HepG2 (cell line): ENCODE data around the gene GRAMD1A. TPM values are rescaled to one million over a fixed set of nuclear protein-coding genes. Genes with fewer than 3 reads are reported as not detected.
"Not testable (repeated sequence)": the region's sequence is repeated elsewhere in the genome, so short reads cannot be mapped to it uniquely, and the experiment has no call there.

ENCODE experiments used
- ATAC-seq: fragments of 200-7000 bp; cut with Tn5 transposase; 3 replicates; pipeline ENCODE4 v1.9.1; 2020; ENCODE audit warnings: mild to moderate bottlenecking, moderate library complexity
- BruUV-seq: library from RNA; stranded (reverse); fragments of 400-500 nt; replicated peaks from 2 replicates; lab custom pipeline; 2021; lab: Mats Ljungman, UMichigan
- CTCF ChIA-PET: fragments of 300-600 bp; formaldehyde crosslinking; extraction: SDS; loops from one replicate; lab custom pipeline; 2021; ENCODE audit warnings: low total read pairs, inconsistent platforms, low intra/inter-chr PET ratio; lab: Yijun Ruan, JAX
- POLR2A ChIA-PET: fragments of 350-600 bp; sonication (Branson Sonifier 250); formaldehyde crosslinking; loops from one replicate; lab custom pipeline; 2020; ENCODE audit warnings: antibody characterized with exemption, inconsistent platforms; lab: Yijun Ruan, JAX
- DNase-seq: peaks from one replicate; pipeline ENCODE4 v3.0.0-alpha.2; 2015; ENCODE audit warnings: low spot score
- FAIRE-seq: peaks from 3 replicates; lab custom pipeline; 2011; peaks lifted over from hg19 to GRCh38; lab: Jason Lieb, UNC
- H2AFZ ChIP-seq: one replicate; pipeline ENCODE4 v1.6.1; 2011; ENCODE audit warnings: low read length, inconsistent platforms
- H3K27ac ChIP-seq: fragments of 300-600 bp; 3 replicates; pipeline ENCODE4 v1.8.0; 2011; ENCODE audit warnings: mixed run types, mild to moderate bottlenecking, mixed read lengths, low read length, inconsistent platforms; ENCODE audit not compliant: insufficient read depth; ENCODE audit errors: extremely low read length
- H3K27me3 ChIP-seq, 2 experiments: fragments of 200-600 bp in 1 of 2; 2 replicates in 1 of 2; 3 replicates in 1 of 2; pipeline versions ENCODE4 v1.6.0 to v1.8.0; 2011; ENCODE audit warnings: low read length in 2 of 2, mild to moderate bottlenecking in 2 of 2, moderate library complexity in 2 of 2, inconsistent platforms in 1 of 2; ENCODE audit not compliant: insufficient read depth in 2 of 2, control insufficient read depth in 1 of 2
- H3K36me3 ChIP-seq, 2 experiments: fragments of 200-600 bp in 1 of 2; replicated peaks in 1 of 2; 2 replicates in 1 of 2; 3 replicates in 1 of 2; pipeline versions ENCODE4 v1.5.1 to v1.8.0; 2011; ENCODE audit warnings: low read length in 2 of 2, inconsistent platforms in 1 of 2; ENCODE audit not compliant: insufficient read depth in 2 of 2, control insufficient read depth in 1 of 2
- H3K4me1 ChIP-seq: 2 replicates; pipeline ENCODE4 v1.5.1; 2012; ENCODE audit warnings: low read length, inconsistent platforms; ENCODE audit not compliant: insufficient read depth
- H3K4me2 ChIP-seq: 2 replicates; pipeline ENCODE4 v1.6.0; 2011; ENCODE audit warnings: low read depth, low read length, inconsistent platforms
- H3K4me3 ChIP-seq, 3 experiments: fragments of 200-600 bp in 1 of 3; sonication (generic), shearing (Covaris generic) in 1 of 3; replicated peaks in 1 of 3; 2 replicates each; pipeline ENCODE4 v1.5.1; 2011 to 2016; ENCODE audit warnings: low read length in 3 of 3, inconsistent platforms in 2 of 3, low read depth in 2 of 3, mild to moderate bottlenecking in 2 of 3, control low read depth in 1 of 3, mixed read lengths in 1 of 3; ENCODE audit not compliant: insufficient read depth in 1 of 3
- H3K79me2 ChIP-seq: one replicate; pipeline ENCODE4 v1.6.1; 2011; ENCODE audit warnings: low read length, inconsistent platforms; ENCODE audit not compliant: insufficient read depth
- H3K9ac ChIP-seq: 2 replicates; pipeline ENCODE4 v1.6.0; 2011; ENCODE audit warnings: mild to moderate bottlenecking, low read depth, low read length, inconsistent platforms; ENCODE audit not compliant: insufficient read depth
- H3K9me3 ChIP-seq: 2 replicates; pipeline ENCODE4 v1.5.1; 2012; ENCODE audit warnings: mild to moderate bottlenecking, low read length
- H4K20me1 ChIP-seq: 2 replicates; pipeline ENCODE4 v1.6.0; 2011; ENCODE audit warnings: inconsistent platforms, mild to moderate bottlenecking, low read length, moderate library complexity; ENCODE audit not compliant: insufficient read depth
- CBX5 ChIP-seq: sonication (generic); formaldehyde crosslinking; IDR thresholded peaks from 2 replicates; pipeline ENCODE4 v1.4.0; 2020; ENCODE audit warnings: missing genetic modification reagents, borderline replicate concordance
- ERF ChIP-seq: IDR thresholded peaks from 2 replicates; pipeline ENCODE4 v1.6.1; 2018; ENCODE audit warnings: missing biosample characterization, missing genetic modification reagents
- HDAC2 ChIP-seq: sonication (generic); formaldehyde crosslinking; IDR thresholded peaks from 2 replicates; pipeline ENCODE4 v1.4.0; 2020; ENCODE audit warnings: missing genetic modification reagents
- HNF1A ChIP-seq, 2 experiments: sonication (generic) in 1 of 2; formaldehyde crosslinking in 1 of 2; IDR thresholded peaks; 2 replicates each; pipeline versions ENCODE4 v1.4.0 to v1.6.1; 2016 to 2020; ENCODE audit warnings: borderline replicate concordance in 1 of 2, low read depth in 1 of 2, mild to moderate bottlenecking in 1 of 2, missing genetic modification reagents in 1 of 2
- MED1 ChIP-seq: sonication (generic); formaldehyde crosslinking; IDR thresholded peaks from 2 replicates; pipeline ENCODE4 v1.4.0; 2020; ENCODE audit warnings: missing genetic modification reagents
- NR2F1 ChIP-seq, 2 experiments: fragments of 450-650 bp in 1 of 2; formaldehyde crosslinking in 1 of 2; IDR thresholded peaks; 2 replicates each; pipeline versions ENCODE4 v1.5.0 to v1.6.1; 2016 to 2020; ENCODE audit warnings: mild to moderate bottlenecking in 1 of 2, missing compliant biosample characterization in 1 of 2, missing genetic modification reagents in 1 of 2, moderate library complexity in 1 of 2
- NR2F6 ChIP-seq, 2 experiments: IDR thresholded peaks; 2 replicates each; pipeline ENCODE4 v1.6.1; 2016; ENCODE audit warnings: antibody characterized with exemption in 1 of 2, mild to moderate bottlenecking in 1 of 2
- RARA ChIP-seq: IDR thresholded peaks from 2 replicates; pipeline ENCODE4 v1.6.1; 2016; ENCODE audit warnings: missing genetic modification reagents, missing compliant biosample characterization
- SAP130 ChIP-seq: IDR thresholded peaks from 2 replicates; pipeline ENCODE4 v1.6.1; 2016; ENCODE audit warnings: low read depth
- SETDB1 ChIP-seq: sonication (generic); formaldehyde crosslinking; IDR thresholded peaks from 2 replicates; pipeline ENCODE4 v1.5.1; 2020; ENCODE audit warnings: missing genetic modification reagents, mild to moderate bottlenecking, borderline replicate concordance
- TEAD3 ChIP-seq: optimal IDR thresholded peaks from 2 replicates; pipeline ENCODE3; 2016; ENCODE audit warnings: borderline replicate concordance
- YY1 ChIP-seq: IDR thresholded peaks from 2 replicates; pipeline ENCODE4 v1.6.1; 2011; ENCODE audit warnings: low read length, low read depth, moderate library complexity, mild to moderate bottlenecking; ENCODE audit not compliant: insufficient read depth, insufficient replicate concordance
- ZGPAT ChIP-seq: IDR thresholded peaks from 2 replicates; pipeline ENCODE4 v1.6.1; 2016; ENCODE audit warnings: mild to moderate bottlenecking
- ZMYM2 ChIP-seq: sonication (generic); formaldehyde crosslinking; IDR thresholded peaks from 2 replicates; pipeline ENCODE4 v1.8.0; 2022; ENCODE audit warnings: mild to moderate bottlenecking, missing genetic modification reagents
- ZNF280D ChIP-seq: sonication (generic); formaldehyde crosslinking; IDR thresholded peaks from 2 replicates; pipeline ENCODE4 v1.5.1; 2020; ENCODE audit warnings: mild to moderate bottlenecking, missing genetic modification reagents
- WGBS: methylation state at CpG from one replicate; pipeline ENCODE4 v1.1.6; 2017; ENCODE audit warnings: low lambda C conversion rate; 5-methylcytosine and 5-hydroxymethylcytosine counted together
- in situ Hi-C: cut with HindIII; loops from 2 replicates; pipeline ENCODE4 v1.10.0; 2017; ENCODE audit warnings: low pct_unique_long_range_greater_than_20kb; ENCODE audit not compliant: extremely low pct_ligation_motif_present
- intact Hi-C: fragments of 100-400 bp; cut with micrococcal nuclease; formaldehyde crosslinking; loops from one replicate; pipeline ENCODE4 v1.10.0; 2022; ENCODE audit not compliant: unreplicated experiment
- polyA plus RNA-seq, 8 experiments: library from polyadenylated mRNA; depleted of rRNA in 3 of 8; stranded (reverse) in 7 of 8; unstranded in 1 of 8; fragments of >200 nt; fragmentation: Illumina TruSeq in 4 of 8; extraction: Trizol in 4 of 8; gene quantifications; 2 replicates each; pipeline versions ENCODE4 v1.2.1 to v1.2.3, GENCODE V29; 2011 to 2016; ENCODE audit warnings: low read depth in 4 of 8, missing spikeins in 1 of 8, mixed read lengths in 1 of 8; ENCODE audit not compliant: insufficient read depth in 1 of 8
- total RNA-seq, 5 experiments: library from RNA; depleted of rRNA; stranded (reverse); fragments of >200 nt; fragmentation: Illumina TruSeq; extraction: Trizol; gene quantifications; 2 replicates each; pipeline ENCODE4 v1.2.3, GENCODE V29; 2016; ENCODE audit warnings: low read depth in 1 of 5

Gene GRAMD1A
- total and polyA plus RNA-seq, 2 of the 13 experiments (the other 11 are each of a cell fraction or from before 2014, with no cell fraction given), result 14.7 to 181 TPM

GRCh38 chr19:34965505-34965904, 34.6 kb upstream of the GRAMD1A start:
- H3K27ac ChIP-seq; intact Hi-C loops; FAIRE-seq; POLR2A ChIA-PET; H2AFZ ChIP-seq; CTCF ChIA-PET; BruUV-seq; H3K4me2 ChIP-seq; ATAC-seq; H3K36me3 ChIP-seq; in situ Hi-C loops; H3K9ac ChIP-seq; H3K4me3 ChIP-seq; TF ChIP-seq HNF1A (CRISPR knock-in tag; IDR thresholded peaks at IDR 0.05; ENCODE audit: borderline replicate concordance): not testable (repeated sequence)
- Histone ChIP-seq H4K20me1 (peaks cover 16% of the 10 kb centered on the region; the same call in 1 of the 2 replicates), H3K9me3 (peaks cover 16% of the 10 kb centered on the region; the same call in 1 of the 2 replicates), H3K4me1 (peaks cover 55% of the 10 kb centered on the region), H3K27me3 (peaks cover 1 to 24% of the 10 kb centered on the region in 2 experiments; a peak in 2 of 5 replicates), H3K79me2 (peaks cover 30% of the 10 kb centered on the region)
- DNase-seq, result peak; percentile 37
- 0% methylated on average over 3 of the region's 5 CpGs for WGBS
- TF ChIP-seq TEAD3 (CRISPR knock-in tag) (peak; percentile 25), SETDB1 (CRISPR knock-in tag) (peak; percentile 78; the same call in 1 of the 2 replicates), SAP130 (CRISPR knock-in tag) (peak; percentile 51), RARA (CRISPR knock-in tag) (peak; percentile 43), MED1 (peak; percentile 35; the same call in 1 of the 2 replicates), CBX5 (CRISPR knock-in tag) (0 out of 2 replicates have a peak, but pooled peaks have one; percentile 26), ZMYM2 (0 out of 2 replicates have a peak, but pooled peaks have one; percentile 28), NR2F6 (IDR thresholded peaks at IDR 0.05) (peak; percentile 18; the same call in 1 of the 2 replicates), NR2F6 (CRISPR knock-in tag; IDR thresholded peaks at IDR 0.05) (peak; percentile 55), YY1 (peak; percentile 55), HNF1A (IDR thresholded peaks at IDR 0.05; ENCODE audit: low read depth) (peak; percentile 62; the same call in 1 of the 2 replicates), ZNF280D (CRISPR knock-in tag) (peak; percentile 92), ZGPAT (CRISPR knock-in tag) (0 out of 2 replicates have a peak, but pooled peaks have one; percentile 25), ERF (0 out of 2 replicates have a peak, but pooled peaks have one; percentile 21), HDAC2 (CRISPR knock-in tag) (peak; percentile 34; the same call in 1 of the 2 replicates), NR2F1 (CRISPR knock-in tag; IDR thresholded peaks at IDR 0.05) (peak in 1 of 2 experiments; percentile 63; a peak in 2 of 4 replicates)
